A204.1 (cell line): ENCODE results near the gene H6PD.

Experiments
- FAIRE-seq: peaks from 2 replicates; lab custom pipeline; 2012; peaks lifted over from hg19 to GRCh38; lab: Jason Lieb, UNC

Gene H6PD

DNA sequence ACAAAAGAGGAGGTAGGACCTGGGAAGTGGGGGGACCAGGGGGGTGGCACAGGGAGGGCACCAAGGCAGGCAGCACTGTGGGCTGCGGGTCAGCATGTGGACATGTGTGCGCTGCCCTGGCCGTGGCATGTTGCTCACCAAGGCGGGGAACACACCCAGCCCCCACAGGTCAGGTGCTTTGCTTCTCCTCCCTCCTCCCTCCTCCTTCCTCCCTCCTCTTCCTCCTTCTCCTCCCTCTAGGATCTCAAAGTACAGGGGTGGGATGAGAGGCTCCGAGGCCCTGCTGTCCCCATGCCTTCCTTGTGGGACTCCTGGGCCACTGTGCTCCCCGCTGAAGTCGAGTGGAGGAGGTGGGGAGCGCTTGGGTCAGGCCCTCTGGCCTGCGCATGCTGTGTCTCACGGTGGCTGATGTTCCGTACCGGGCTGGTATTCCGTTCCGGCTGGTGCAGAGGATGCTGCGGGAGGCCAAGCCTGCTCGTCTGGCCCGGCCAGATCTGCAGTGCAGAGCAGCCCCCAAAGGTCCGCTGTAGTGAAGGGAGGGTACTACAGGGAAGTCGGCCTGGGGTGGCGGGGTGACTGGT lies 84.7 kb downstream of the H6PD start:
- no peak for FAIRE-seq

DNA sequence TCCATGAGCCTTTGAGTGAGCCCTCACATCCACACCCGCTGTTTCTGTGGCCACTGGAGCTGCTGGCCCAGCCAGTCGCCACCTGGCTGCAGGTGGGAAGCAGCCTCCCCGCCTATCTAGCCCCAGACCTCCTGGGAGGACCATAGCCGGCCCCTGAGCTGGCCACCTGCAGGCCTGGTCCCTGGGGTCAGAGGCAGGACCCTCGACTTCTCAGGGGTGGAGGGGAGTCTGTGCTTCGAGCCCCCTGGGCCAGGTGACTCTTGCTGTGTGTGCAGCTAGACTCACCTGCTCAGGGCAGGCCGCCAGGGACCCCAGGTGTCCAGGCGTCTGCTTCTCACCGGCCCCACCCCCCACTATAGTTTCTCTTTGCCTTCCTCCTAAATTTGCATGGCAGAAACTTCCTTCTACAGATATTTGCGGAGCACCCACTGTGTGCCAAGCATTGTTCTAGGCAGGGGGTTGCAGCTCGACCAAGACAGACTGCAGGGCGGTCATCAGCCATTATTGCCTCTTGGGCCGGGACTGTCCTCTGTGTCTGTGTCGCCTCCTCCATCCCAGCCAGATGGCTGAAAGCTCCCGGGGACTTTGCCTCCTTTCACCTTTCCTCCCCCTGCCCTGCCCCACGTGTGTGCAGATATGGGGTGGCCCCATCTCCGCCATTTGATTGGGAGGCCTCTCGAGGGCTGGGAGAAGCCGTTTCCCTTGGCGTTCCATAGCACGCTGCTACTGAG lies 85.4 kb downstream of the H6PD start:
- FAIRE-seq: no peak
